T-helper 1 cell treated with Interleukin-12 subunit alpha and Interleukin-12 subunit beta and Interleukin-4 antibody, amounts not matched to agents 30 μg/mL and 1 μg/mL, for 36 hours (primary cell): ENCODE measurements around the gene HOMEZ.
"Not testable (repeated sequence)": the region's sequence is repeated elsewhere in the genome, so short reads cannot be mapped to it uniquely, and the experiment has no call there.

ENCODE experiments used
- H3K27ac Mint-ChIP-seq: one replicate; pipeline ENCODE4 v1.8.0; 2021; ENCODE audit warnings: mild to moderate bottlenecking, mixed read lengths
- H3K27me3 Mint-ChIP-seq: one replicate; pipeline ENCODE4 v1.8.0; 2021; ENCODE audit warnings: low read depth, mixed read lengths
- H3K36me3 Mint-ChIP-seq: one replicate; pipeline ENCODE4 v1.8.0; 2021; ENCODE audit warnings: low read depth, mixed read lengths
- H3K4me1 Mint-ChIP-seq: one replicate; pipeline ENCODE4 v1.8.0; 2021; ENCODE audit warnings: low read depth, mixed read lengths
- H3K4me3 Mint-ChIP-seq: one replicate; pipeline ENCODE4 v1.8.0; 2021; ENCODE audit warnings: mild to moderate bottlenecking, moderate library complexity, mixed read lengths
- H3K9me3 Mint-ChIP-seq: one replicate; pipeline ENCODE4 v1.8.0; 2021; ENCODE audit warnings: mixed read lengths

The HOMEZ gene

GRCh38 chr14:23237772-23238594 is 47.9 kb downstream of the HOMEZ start, which contains the start of gene RNF212B:
Gene RNF212B, plus strand, starts transcription at chr14:23237936. Its CDS starts 2,410 bp downstream, at chr14:23240346.
- Mint-ChIP-seq H3K4me3 (peak within 1 kb of the TSS; percentile 31), H3K27ac (no peak within 1 kb of the TSS), H3K4me1 (peaks cover 5% of the 10 kb centered on the region), H3K9me3 (no peaks in the 10 kb centered on the region), H3K27me3 (peaks cover 11% of the 10 kb centered on the region), H3K36me3 (no peaks in the 10 kb centered on the region)

DNA sequence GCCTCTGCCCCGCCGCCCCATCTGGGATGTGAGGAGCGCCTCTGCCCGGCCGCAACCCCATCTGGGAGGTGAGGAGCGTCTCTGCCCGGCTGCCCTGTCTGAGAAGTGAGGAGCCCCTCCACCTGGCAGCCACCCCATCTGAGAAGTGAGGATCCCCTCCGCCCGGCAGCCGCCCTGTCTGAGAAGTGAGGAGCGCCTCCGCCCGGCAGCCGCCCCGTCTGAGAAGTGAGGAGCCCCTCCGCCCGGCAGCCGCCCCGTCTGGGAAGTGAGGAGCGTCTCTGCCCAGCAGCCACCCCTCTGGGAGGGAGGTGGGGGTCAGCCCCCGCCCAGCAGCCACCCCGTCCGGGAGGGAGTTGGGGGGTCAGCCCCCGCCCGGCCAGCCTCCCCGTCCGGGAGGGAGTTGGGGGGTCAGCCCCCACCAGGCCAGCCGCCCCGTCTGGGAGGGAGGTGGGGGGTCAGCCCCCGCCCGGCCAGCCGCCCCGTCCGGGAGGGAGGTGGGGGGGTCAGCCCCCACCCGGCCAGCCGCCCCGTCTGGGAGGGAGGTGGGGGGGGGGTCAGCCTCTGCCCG is 53.6 kb downstream of the HOMEZ start:
- H3K36me3 Mint-ChIP-seq, H3K9me3 Mint-ChIP-seq, H3K27ac Mint-ChIP-seq, H3K27me3 Mint-ChIP-seq, H3K4me1 Mint-ChIP-seq, H3K4me3 Mint-ChIP-seq: not testable (repeated sequence)

GRCh38 chr14:23228812-23229211 is 57.1 kb downstream of the HOMEZ start:
- H3K27me3 Mint-ChIP-seq = peaks cover 17% of the 10 kb centered on the region
- no peak overlapping the region for H3K4me3 Mint-ChIP-seq
- H3K9me3 Mint-ChIP-seq = no peaks in the 10 kb centered on the region
- no peaks in the 10 kb centered on the region for H3K4me1 Mint-ChIP-seq
- no peaks in the 10 kb centered on the region for H3K36me3 Mint-ChIP-seq
- no peak overlapping the region for H3K27ac Mint-ChIP-seq

GRCh38 chr14:23227566-23227965 is 58.4 kb downstream of the HOMEZ start:
- Mint-ChIP-seq H3K4me3 (no peak overlapping the region), H3K4me1 (no peaks in the 10 kb centered on the region), H3K27me3 (peaks cover 20% of the 10 kb centered on the region), H3K36me3 (no peaks in the 10 kb centered on the region), H3K27ac (no peak overlapping the region), H3K9me3 (no peaks in the 10 kb centered on the region)

- H3K27me3 Mint-ChIP-seq = peaks cover 39% of the 10 kb centered on the region
- not testable (repeated sequence) for H3K4me3 Mint-ChIP-seq, H3K9me3 Mint-ChIP-seq, H3K4me1 Mint-ChIP-seq, H3K27ac Mint-ChIP-seq, H3K36me3 Mint-ChIP-seq
Observed at GRCh38 chr14:23224958-23225357, 61.0 kb downstream of the HOMEZ start.
